HG03139 (cell line): ENCODE measurements around the gene RPL21.
A peak's percentile ranks its signal among the peaks of the same experiment; 100 is the strongest.
"Not testable (repeated sequence)": the region's sequence is repeated elsewhere in the genome, so short reads cannot be mapped to it uniquely, and the experiment has no call there.

Experiments
- ATAC-seq: cut with Tn5 transposase; IDR thresholded peaks from one replicate; pipeline ENCODE4 v1.9.1; 2021; ENCODE audit not compliant: unreplicated experiment

Gene RPL21

GRCh38 chr13:27251166-27252091 is at the start of gene RPL21:
Gene RPL21, plus strand, starts transcription at chr13:27251558. Its CDS starts 2,219 bp downstream, at chr13:27253777.
- ATAC-seq, result peak; percentile 91

DNA sequence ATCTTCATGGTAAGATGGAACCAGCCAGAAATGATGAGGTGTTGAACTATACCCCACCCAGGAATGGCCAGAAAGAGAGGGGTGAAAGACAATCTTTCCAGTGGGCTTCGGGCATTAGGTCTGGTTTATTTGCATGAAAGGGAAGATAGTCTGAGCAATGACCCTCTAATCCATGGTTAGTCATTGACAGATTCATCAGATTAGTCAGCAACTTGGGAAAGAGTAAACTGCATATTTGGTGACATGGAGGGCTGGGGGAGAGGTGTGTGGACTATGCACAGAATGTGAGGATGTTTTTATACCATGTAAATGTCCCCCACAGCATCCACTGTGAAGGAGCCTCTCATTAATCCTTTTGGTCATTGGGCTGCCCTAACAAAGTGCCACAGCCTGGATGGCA is 49.7 kb upstream of the RPL21 start:
- no peak for ATAC-seq

- ATAC-seq, result no peak
These were observed 48.2 kb upstream of the RPL21 start for GRCh38 chr13:27203186-27203585.

DNA sequence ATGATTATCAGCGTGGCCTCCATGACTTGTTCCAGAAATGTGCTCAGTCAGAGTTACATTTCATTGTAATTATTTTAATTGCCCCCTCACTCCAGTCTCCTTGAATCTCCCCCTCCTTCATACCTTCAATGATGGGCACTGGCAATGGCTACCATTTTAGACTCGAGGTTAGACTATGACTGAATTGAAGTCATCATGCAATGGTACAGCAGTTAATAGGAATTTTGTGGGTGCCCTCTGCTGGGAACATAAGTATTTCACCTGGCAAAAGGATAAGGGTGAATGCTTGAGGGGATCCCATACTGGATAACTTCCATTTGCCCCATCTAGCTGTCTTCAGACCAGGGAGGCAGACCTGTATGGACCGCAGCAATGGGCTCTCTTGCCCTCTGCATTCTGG is 47.5 kb upstream of the RPL21 start:
- ATAC-seq, result no peak

DNA sequence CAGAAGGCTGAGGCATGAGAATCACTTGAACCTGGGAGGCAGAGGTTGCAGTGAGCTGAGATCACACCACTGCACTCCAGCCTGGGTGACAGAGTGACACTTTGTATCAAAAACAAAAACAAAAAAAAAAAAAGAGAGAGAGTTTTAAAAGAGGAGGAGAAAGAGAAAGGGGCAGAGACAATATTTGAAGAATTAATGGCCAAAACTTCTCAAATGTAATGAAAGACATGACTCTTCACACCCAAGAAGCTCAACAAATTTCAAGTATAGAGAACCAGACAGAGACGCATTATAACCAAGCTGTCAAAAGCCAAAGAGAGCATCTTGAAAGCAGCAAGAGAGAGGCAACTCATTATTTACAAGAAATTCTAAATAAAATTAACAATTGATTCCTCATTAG is 42.8 kb upstream of the RPL21 start:
- ATAC-seq, result no peak

DNA sequence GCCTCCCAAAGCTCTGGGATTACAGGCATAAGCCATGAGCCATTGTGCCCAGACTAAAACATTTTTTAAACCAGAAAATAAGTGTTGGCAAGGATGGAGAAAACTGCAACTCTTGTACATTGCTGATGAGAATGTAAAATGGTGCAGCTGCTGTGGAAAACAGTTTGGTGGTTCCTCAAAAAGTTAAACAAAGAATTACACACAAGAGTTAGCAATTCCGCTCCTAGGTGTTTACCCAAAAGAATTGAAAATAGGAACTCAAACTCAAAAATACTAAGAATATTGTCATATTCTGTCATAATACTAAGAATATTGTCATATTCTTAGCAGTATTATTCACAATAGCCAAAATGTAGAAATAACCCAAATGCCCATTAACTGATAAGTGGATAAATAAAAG is 40.1 kb upstream of the RPL21 start:
- no peak for ATAC-seq

- ATAC-seq, result no peak
These were observed 39.5 kb upstream of the RPL21 start for GRCh38 chr13:27211771-27212364.

DNA sequence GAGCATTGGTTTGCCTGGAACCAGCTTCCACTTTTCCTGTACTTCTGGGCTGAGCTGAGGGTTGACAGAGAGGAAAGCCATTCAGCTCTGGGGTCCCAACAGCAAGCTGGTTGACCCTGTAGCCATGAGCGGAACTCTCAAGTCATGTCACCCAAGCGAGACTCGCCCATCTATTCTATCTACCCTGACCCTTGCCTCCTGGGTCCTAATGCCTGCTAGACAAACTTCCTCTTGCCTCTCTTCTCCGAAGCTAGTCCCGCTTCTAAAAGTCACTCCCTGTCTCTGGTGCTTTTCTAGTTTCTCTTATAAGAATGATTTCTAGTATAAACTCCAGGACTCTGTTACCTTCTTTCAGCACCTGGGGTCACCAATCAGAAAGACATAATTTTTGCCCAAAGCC is 38.0 kb upstream of the RPL21 start:
- ATAC-seq, result not testable (repeated sequence)

- not testable (repeated sequence) for ATAC-seq
These were observed 33.6 kb upstream of the RPL21 start for GRCh38 chr13:27217791-27218190.

DNA sequence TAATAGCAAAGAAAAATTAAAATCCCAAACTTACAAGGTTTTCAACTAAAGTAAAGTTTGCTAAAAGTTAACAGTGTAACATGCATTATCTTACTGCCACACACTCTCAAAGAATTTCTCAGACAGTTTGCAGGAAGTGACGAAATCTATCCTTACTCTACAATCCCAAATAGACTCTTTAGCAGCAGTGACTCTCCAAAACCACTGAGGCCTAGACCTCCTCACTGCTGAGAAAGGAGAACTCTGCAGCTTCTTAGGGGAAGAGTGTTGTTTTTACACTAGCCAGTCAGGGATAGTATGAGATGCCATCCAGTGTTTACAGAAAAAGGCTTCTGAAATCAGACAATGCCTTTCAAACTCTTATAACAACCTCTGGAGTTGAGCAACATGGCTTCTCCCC is 32.5 kb upstream of the RPL21 start:
- ATAC-seq, result not testable (repeated sequence)

DNA sequence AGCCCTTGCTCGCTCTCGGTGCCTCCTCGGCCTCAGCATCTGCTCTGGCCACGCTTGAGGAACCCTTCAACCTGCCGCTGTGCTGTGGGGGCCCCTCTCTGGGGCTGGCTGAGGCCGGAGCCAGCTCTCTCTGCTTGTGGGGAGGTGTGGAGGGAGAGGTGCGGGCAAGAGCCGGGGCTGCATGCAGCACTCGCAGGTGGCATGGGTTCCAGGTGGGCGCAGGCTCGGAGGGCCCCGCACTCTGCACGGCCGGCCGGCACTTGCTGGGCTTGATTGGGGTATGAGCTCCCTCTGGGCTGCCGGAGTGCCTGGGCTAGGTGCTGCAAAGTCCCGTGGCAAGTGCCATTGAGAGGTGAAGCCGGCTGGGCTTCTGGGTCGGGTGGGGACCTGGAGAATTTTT is 31.7 kb upstream of the RPL21 start:
- ATAC-seq, result no peak

GRCh38 chr13:27222100-27222499 is 29.3 kb upstream of the RPL21 start:
- ATAC-seq, result not testable (repeated sequence)

DNA sequence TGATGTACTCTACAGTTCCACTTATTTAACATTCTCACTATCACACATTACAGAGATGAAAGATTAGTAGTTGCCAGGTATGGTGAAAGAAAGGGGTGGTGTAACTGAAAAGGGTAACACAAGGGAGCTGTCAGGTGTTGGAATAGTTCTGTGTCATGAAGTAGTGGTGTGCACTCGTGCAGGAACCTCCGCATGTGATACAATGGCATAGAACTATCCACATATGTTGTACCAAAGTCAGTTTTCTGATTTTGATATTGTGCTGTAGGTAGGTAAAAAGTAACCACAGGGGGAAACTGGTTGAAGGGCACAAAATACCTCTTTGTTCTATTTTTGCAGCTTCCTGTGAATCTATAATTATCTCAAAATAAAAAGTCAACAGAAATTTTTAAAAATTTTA is 24.4 kb upstream of the RPL21 start:
- no peak for ATAC-seq

DNA sequence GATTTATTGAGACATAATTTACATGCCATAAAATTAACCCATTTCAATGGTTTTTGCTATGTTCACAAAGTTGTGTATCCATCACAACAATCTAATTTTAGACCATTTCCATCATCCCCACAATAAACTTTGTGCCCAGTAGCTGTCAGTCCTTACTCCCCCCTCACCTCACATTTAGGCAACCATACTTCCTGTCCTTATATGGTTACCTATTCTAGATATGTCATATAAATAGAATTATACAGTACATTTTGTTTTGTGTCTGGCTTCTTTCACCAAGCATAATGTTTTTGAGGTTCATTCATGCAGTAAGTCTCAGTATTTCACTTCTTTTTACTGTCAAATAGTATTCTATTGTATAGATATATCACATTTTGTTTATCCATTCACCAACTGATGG is 23.2 kb upstream of the RPL21 start:
- no peak for ATAC-seq

GRCh38 chr13:27229642-27230041 is 21.7 kb upstream of the RPL21 start:
- ATAC-seq, result no peak

GRCh38 chr13:27233964-27234363 is 17.4 kb upstream of the RPL21 start:
- no peak for ATAC-seq

DNA sequence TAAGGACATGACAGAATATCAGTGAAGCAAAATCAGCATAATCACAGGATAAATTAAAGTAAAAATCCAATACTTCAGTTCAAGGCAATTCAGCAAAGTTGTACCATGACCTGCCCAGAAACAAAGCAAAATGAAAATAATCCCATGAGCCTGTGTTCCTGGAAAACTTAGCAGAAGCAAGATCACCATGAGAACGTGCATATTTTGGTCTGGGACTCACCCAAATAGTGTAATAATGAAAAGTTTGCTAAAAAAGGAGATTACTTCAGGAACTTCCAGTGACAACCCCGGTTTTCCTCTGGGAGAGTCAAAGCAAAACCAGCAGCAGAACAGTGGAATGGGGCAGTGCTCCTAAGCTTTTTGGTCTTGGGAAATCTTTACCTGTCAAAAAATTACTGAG is 14.9 kb upstream of the RPL21 start:
- ATAC-seq, result no peak

- ATAC-seq, result no peak
These were observed 8.7 kb upstream of the RPL21 start for GRCh38 chr13:27242702-27243101.

GRCh38 chr13:27245610-27246009 is 5.7 kb upstream of the RPL21 start:
- no peak for ATAC-seq

- ATAC-seq, result peak; percentile 5
These were observed 559 bp upstream of the RPL21 start for GRCh38 chr13:27250833-27251165.

GRCh38 chr13:27252467-27252866 is 1.1 kb downstream of the RPL21 start:
- no peak for ATAC-seq

- no peak for ATAC-seq
These were observed 5.8 kb downstream of the RPL21 start for GRCh38 chr13:27257233-27257568.
